ENCODE results near the gene PHIP. TPM values are rescaled to one million over a fixed set of nuclear protein-coding genes. Genes with fewer than 3 reads are reported as not detected.

PHIP gene
- polyA plus RNA-seq, 3 donors = 3.2 to 10.8 (median 5.1) TPM

- peak overlapping the region; percentile 79 to 90 (median 84) for H3K4me3 ChIP-seq (replicated peaks in 1 of 3; ENCODE audit: low read depth in 2 of 3, low read length in 3 of 3)
Measured at GRCh38 chr6:79079561-79080041, 1.5 kb upstream of the PHIP start.

GRCh38 chr6:79077715-79078074 is 359 bp downstream of the PHIP start:
- H3K27ac Mint-ChIP-seq = peak overlapping the region; percentile 89 to 96 (median 95)
- Histone ChIP-seq H4K20me1 (ENCODE audit: insufficient read depth, low read length) (peaks cover 40% of the 10 kb centered on the region), H3K79me2 (ENCODE audit: insufficient read depth, low read length) (peaks cover 45% of the 10 kb centered on the region), H3K4me2 (replicated peaks; ENCODE audit: extremely low read depth, low read length, poor library complexity, severe bottlenecking) (peak overlapping the region; percentile 76), H3K27ac (ENCODE audit: low read depth in 1 of 2, low read length in 2 of 2) (peak overlapping the region; percentile 90 to 96), H3K9ac (ENCODE audit: insufficient read depth, low read length, poor library complexity, severe bottlenecking) (peak overlapping the region; percentile 97), H3K9me3 (replicated peaks in 1 of 2; ENCODE audit: control insufficient read depth in 1 of 2, insufficient read depth in 1 of 2, low read length in 2 of 2) (no peaks in the 10 kb centered on the region), H2AFZ (ENCODE audit: insufficient read depth, low read depth, low read length, poor library complexity, severe bottlenecking) (peak overlapping the region; percentile 84), H3K27me3 (ENCODE audit: control insufficient read depth in 2 of 2, insufficient read depth in 2 of 2, low read length in 2 of 2) (no peaks in the 10 kb centered on the region), H3K36me3 (replicated peaks in 1 of 2; ENCODE audit: control insufficient read depth in 1 of 2, insufficient read depth in 2 of 2, low read length in 2 of 2) (peaks cover 3 to 10% of the 10 kb centered on the region in 2 donors), H3K4me3 (replicated peaks in 1 of 3; ENCODE audit: low read depth in 2 of 3, low read length in 3 of 3) (peak overlapping the region; percentile 79 to 90 (median 84)), H3K4me1 (ENCODE audit: control insufficient read depth in 1 of 2, insufficient read depth in 2 of 2, low read length in 2 of 2) (peaks cover 12 to 33% of the 10 kb centered on the region in 2 donors)
- H3K27me3 Mint-ChIP-seq (ENCODE audit: low read depth in 3 of 3) = no peaks in the 10 kb centered on the region
- intact Hi-C loops (cut with micrococcal nuclease) = loop anchor here (5.0 to 10.0 kb wide), 3 partner anchors 155 to 457 kb away; partner anchors contain the start of genes HMGN3 (in 2 of the 2) and LCA5 (in 1 of the 2)
- H3K36me3 Mint-ChIP-seq = peaks cover 5 to 10% of the 10 kb centered on the region in 2 donors
- peaks cover 40% of the 10 kb centered on the region for H3K4me1 Mint-ChIP-seq
- peak; percentile 54 to 80 (median 60) for DNase-seq
- H3K9me3 Mint-ChIP-seq = peaks cover 0 to 2% (median 0%) of the 10 kb centered on the region in 7 donors
- under 1% methylated on average over 40 of the region's 49 CpGs for WGBS (ENCODE audit: insufficient coverage)
- no peak for TF ChIP-seq CTCF (IDR thresholded peaks at IDR 0.05)
- peak overlapping the region; percentile 88 to 95 for H3K4me3 Mint-ChIP-seq

More at GRCh38 chr6:79079561-79080041, 1.5 kb upstream of the PHIP start:
- intact Hi-C loops (cut with micrococcal nuclease) = loop anchor here (5.0 to 10.0 kb wide), 3 partner anchors 153 to 455 kb away; partner anchors contain the start of genes HMGN3 (in 2 of the 2) and LCA5 (in 1 of the 2)
- Histone ChIP-seq H3K4me2 (replicated peaks; ENCODE audit: extremely low read depth, low read length, poor library complexity, severe bottlenecking) (peak overlapping the region; percentile 76), H3K27ac (ENCODE audit: low read depth in 1 of 2, low read length in 2 of 2) (peak overlapping the region in 1 of 2 donors; percentile 90), H2AFZ (ENCODE audit: insufficient read depth, low read depth, low read length, poor library complexity, severe bottlenecking) (peak overlapping the region; percentile 84), H4K20me1 (ENCODE audit: insufficient read depth, low read length) (peaks cover 20% of the 10 kb centered on the region), H3K9me3 (replicated peaks in 1 of 2; ENCODE audit: control insufficient read depth in 1 of 2, insufficient read depth in 1 of 2, low read length in 2 of 2) (no peaks in the 10 kb centered on the region), H3K36me3 (replicated peaks in 1 of 2; ENCODE audit: control insufficient read depth in 1 of 2, insufficient read depth in 2 of 2, low read length in 2 of 2) (peaks cover 0 to 4% of the 10 kb centered on the region in 2 donors), H3K27me3 (ENCODE audit: control insufficient read depth in 2 of 2, insufficient read depth in 2 of 2, low read length in 2 of 2) (no peaks in the 10 kb centered on the region), H3K4me1 (ENCODE audit: control insufficient read depth in 1 of 2, insufficient read depth in 2 of 2, low read length in 2 of 2) (peaks cover 19 to 36% of the 10 kb centered on the region in 2 donors), H3K9ac (ENCODE audit: insufficient read depth, low read length, poor library complexity, severe bottlenecking) (no peak overlapping the region), H3K79me2 (ENCODE audit: insufficient read depth, low read length) (peaks cover 25% of the 10 kb centered on the region)
- WGBS (ENCODE audit: insufficient coverage) = no CpG with 5 or more reads among the region's 2 CpGs
- DNase-seq = no peak
- Mint-ChIP-seq H3K27me3 (ENCODE audit: low read depth in 3 of 3) (no peaks in the 10 kb centered on the region), H3K4me3 (peak overlapping the region; percentile 88 to 95), H3K4me1 (peaks cover 42% of the 10 kb centered on the region), H3K9me3 (peaks cover 0 to 2% (median 0%) of the 10 kb centered on the region in 7 donors), H3K27ac (peak overlapping the region in 5 of 7 donors; percentile 94 to 96 (median 95)), H3K36me3 (peaks cover 0 to 4% of the 10 kb centered on the region in 2 donors)
- no peak for TF ChIP-seq CTCF (IDR thresholded peaks at IDR 0.05)

Data from CD14-positive monocyte (primary cell).